Neural cell (in vitro differentiated cells): ENCODE measurements around the gene CHMP4B. TPM values are rescaled to one million over a fixed set of nuclear protein-coding genes. Genes with fewer than 3 reads are reported as not detected.

Source experiments
- H2AFZ ChIP-seq: fragments of 200-600, 300-800 bp; sonication (generic), shearing (Covaris generic); 2 replicates; pipeline ENCODE4 v1.6.0; 2014; ENCODE audit warnings: low read depth, mild to moderate bottlenecking, antibody characterized with exemption, low read length, moderate library complexity
- H3F3A ChIP-seq: fragments of 200-600 bp; shearing (Covaris generic); 2 replicates; pipeline ENCODE4 v1.6.1; 2016; ENCODE audit warnings: mild to moderate bottlenecking, moderate library complexity, mixed read lengths, antibody characterized with exemption, low read length; ENCODE audit not compliant: insufficient read depth, poor library complexity, severe bottlenecking
- H3K27ac ChIP-seq: fragments of 200-600, 300-800 bp; sonication (generic), shearing (Covaris generic); 2 replicates; pipeline ENCODE4 v1.5.1; 2014; ENCODE audit warnings: mild to moderate bottlenecking, low read length, moderate library complexity
- H3K27me3 ChIP-seq: fragments of 300-800, 200-600 bp; sonication (generic), shearing (Covaris generic); 2 replicates; pipeline ENCODE4 v1.6.0; 2014; ENCODE audit warnings: mild to moderate bottlenecking, low read depth, low read length, moderate library complexity; ENCODE audit not compliant: insufficient read depth
- H3K36me3 ChIP-seq: fragments of 300-800, 200-600 bp; sonication (generic), shearing (Covaris generic); 2 replicates; pipeline ENCODE4 v1.5.1; 2014; ENCODE audit warnings: mild to moderate bottlenecking, antibody characterized with exemption, low read length, moderate library complexity; ENCODE audit not compliant: insufficient read depth
- H3K4me2 ChIP-seq: fragments of 300-800, 200-600 bp; sonication (generic), shearing (Covaris generic); 2 replicates; pipeline ENCODE4 v1.6.0; 2014; ENCODE audit warnings: mild to moderate bottlenecking, low read length
- H3K4me3 ChIP-seq: fragments of 300-800, 200-600 bp; sonication (generic), shearing (Covaris generic); 2 replicates; pipeline ENCODE4 v1.5.1; 2014; ENCODE audit warnings: mild to moderate bottlenecking, low read length, moderate library complexity
- H3K79me2 ChIP-seq: fragments of 200-600 bp; shearing (Covaris generic); replicated peaks from 2 replicates; pipeline ENCODE4 v1.6.0; 2014; ENCODE audit warnings: mild to moderate bottlenecking, low read length, moderate library complexity; ENCODE audit not compliant: insufficient read depth
- H3K9ac ChIP-seq: fragments of 300-800, 200-600 bp; sonication (generic), shearing (Covaris generic); 2 replicates; pipeline ENCODE4 v1.6.1; 2016; ENCODE audit warnings: mild to moderate bottlenecking, low read length, mixed read lengths
- H3K9me2 ChIP-seq: fragments of 200-600 bp; shearing (Covaris generic); 2 replicates; pipeline ENCODE4 v1.6.1; 2016; ENCODE audit warnings: mild to moderate bottlenecking, low read length, mixed read lengths; ENCODE audit not compliant: insufficient read depth
- H3K9me3 ChIP-seq: fragments of 200-600, 300-800 bp; sonication (generic), shearing (Covaris generic); 2 replicates; pipeline ENCODE4 v1.6.1; 2016; ENCODE audit warnings: mild to moderate bottlenecking, mixed run types, low read length, moderate library complexity, mixed read lengths
- H4K20me1 ChIP-seq: fragments of 200-600 bp; shearing (Covaris generic); 2 replicates; pipeline ENCODE4 v1.6.1; 2016; ENCODE audit warnings: mild to moderate bottlenecking, mixed run types; ENCODE audit not compliant: insufficient read depth
- CTCF ChIP-seq: fragments of 450-650 bp; IDR thresholded peaks from 2 replicates; pipeline ENCODE4 v1.5.1; 2014; ENCODE audit warnings: antibody characterized with exemption, mild to moderate bottlenecking, moderate library complexity; ENCODE audit not compliant: poor library complexity, severe bottlenecking
- EP300 ChIP-seq: fragments of 450-650 bp; conservative IDR thresholded peaks from 2 replicates; pipeline ENCODE4 v1.6.1; 2014; ENCODE audit warnings: antibody characterized with exemption, mild to moderate bottlenecking, moderate library complexity; ENCODE audit not compliant: poor library complexity, severe bottlenecking
- EZH2 ChIP-seq: fragments of 200-600, 300-800 bp; shearing (Covaris generic), sonication (generic); IDR thresholded peaks from 2 replicates; pipeline ENCODE4 v1.6.1; 2014; ENCODE audit warnings: antibody characterized with exemption, low read length, borderline replicate concordance, mild to moderate bottlenecking; ENCODE audit not compliant: insufficient read depth, poor library complexity, severe bottlenecking
- MXI1 ChIP-seq: fragments of 450-650 bp; conservative IDR thresholded peaks from 2 replicates; pipeline ENCODE4 v1.6.1; 2014; ENCODE audit warnings: antibody characterized with exemption, mild to moderate bottlenecking; ENCODE audit not compliant: poor library complexity, severe bottlenecking
- POLR2AphosphoS5 ChIP-seq: IDR thresholded peaks from 2 replicates; pipeline ENCODE4 v1.6.1; 2012
- RAD21 ChIP-seq: fragments of 450-650 bp; conservative IDR thresholded peaks from 2 replicates; pipeline ENCODE4 v1.6.1; 2014; ENCODE audit warnings: antibody characterized with exemption, mild to moderate bottlenecking, moderate library complexity
- SMC3 ChIP-seq: fragments of 450-650 bp; conservative IDR thresholded peaks from 2 replicates; pipeline ENCODE4 v1.6.1; 2014; ENCODE audit warnings: antibody characterized with exemption, mild to moderate bottlenecking, moderate library complexity; ENCODE audit not compliant: poor library complexity
- TAF1 ChIP-seq: IDR thresholded peaks from 2 replicates; pipeline ENCODE4 v1.6.1; 2012; ENCODE audit warnings: low read depth
- polyA plus RNA-seq: library from polyadenylated mRNA; depleted of rRNA; stranded (reverse); fragments of >200 nt; gene quantifications from 2 replicates; pipeline ENCODE4 v1.2.3, GENCODE V29; 2014
- TF ChIP-seq, protein P1 (sequence below): IDR thresholded peaks from 2 replicates; pipeline ENCODE4 v1.6.1; 2012; ENCODE audit warnings: borderline replicate concordance

Gene CHMP4B
- polyA plus RNA-seq, 1 donor from 2014 or later: 83.8 TPM

- H3K79me2 ChIP-seq: no peaks in the 10 kb centered on the region
- no peaks in the 10 kb centered on the region for H3F3A ChIP-seq
- no peaks in the 10 kb centered on the region for H3K36me3 ChIP-seq
- no peak overlapping the region for H3K27ac ChIP-seq
- H4K20me1 ChIP-seq: no peaks in the 10 kb centered on the region
- H2AFZ ChIP-seq: no peak overlapping the region
- no peaks in the 10 kb centered on the region for H3K9me2 ChIP-seq
- H3K4me3 ChIP-seq: no peak overlapping the region
- TF ChIP-seq TAF1: no peak
- no peak for TF ChIP-seq POLR2AphosphoS5
- no peak for TF ChIP-seq RAD21
- no peak for TF ChIP-seq EZH2
- TF ChIP-seq SMC3: no peak
- TF ChIP-seq MXI1: no peak
- TF ChIP-seq CTCF: no peak
- TF ChIP-seq EP300: no peak
- TF ChIP-seq, protein P1, sequence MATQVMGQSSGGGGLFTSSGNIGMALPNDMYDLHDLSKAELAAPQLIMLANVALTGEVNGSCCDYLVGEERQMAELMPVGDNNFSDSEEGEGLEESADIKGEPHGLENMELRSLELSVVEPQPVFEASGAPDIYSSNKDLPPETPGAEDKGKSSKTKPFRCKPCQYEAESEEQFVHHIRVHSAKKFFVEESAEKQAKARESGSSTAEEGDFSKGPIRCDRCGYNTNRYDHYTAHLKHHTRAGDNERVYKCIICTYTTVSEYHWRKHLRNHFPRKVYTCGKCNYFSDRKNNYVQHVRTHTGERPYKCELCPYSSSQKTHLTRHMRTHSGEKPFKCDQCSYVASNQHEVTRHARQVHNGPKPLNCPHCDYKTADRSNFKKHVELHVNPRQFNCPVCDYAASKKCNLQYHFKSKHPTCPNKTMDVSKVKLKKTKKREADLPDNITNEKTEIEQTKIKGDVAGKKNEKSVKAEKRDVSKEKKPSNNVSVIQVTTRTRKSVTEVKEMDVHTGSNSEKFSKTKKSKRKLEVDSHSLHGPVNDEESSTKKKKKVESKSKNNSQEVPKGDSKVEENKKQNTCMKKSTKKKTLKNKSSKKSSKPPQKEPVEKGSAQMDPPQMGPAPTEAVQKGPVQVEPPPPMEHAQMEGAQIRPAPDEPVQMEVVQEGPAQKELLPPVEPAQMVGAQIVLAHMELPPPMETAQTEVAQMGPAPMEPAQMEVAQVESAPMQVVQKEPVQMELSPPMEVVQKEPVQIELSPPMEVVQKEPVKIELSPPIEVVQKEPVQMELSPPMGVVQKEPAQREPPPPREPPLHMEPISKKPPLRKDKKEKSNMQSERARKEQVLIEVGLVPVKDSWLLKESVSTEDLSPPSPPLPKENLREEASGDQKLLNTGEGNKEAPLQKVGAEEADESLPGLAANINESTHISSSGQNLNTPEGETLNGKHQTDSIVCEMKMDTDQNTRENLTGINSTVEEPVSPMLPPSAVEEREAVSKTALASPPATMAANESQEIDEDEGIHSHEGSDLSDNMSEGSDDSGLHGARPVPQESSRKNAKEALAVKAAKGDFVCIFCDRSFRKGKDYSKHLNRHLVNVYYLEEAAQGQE: no peak
- H3K9ac ChIP-seq: no peak overlapping the region
- H3K27me3 ChIP-seq: no peaks in the 10 kb centered on the region
- no peaks in the 10 kb centered on the region for H3K9me3 ChIP-seq
- no peak overlapping the region for H3K4me2 ChIP-seq
Measured at GRCh38 chr20:33788351-33789049, 22.6 kb upstream of the CHMP4B start.

DNA sequence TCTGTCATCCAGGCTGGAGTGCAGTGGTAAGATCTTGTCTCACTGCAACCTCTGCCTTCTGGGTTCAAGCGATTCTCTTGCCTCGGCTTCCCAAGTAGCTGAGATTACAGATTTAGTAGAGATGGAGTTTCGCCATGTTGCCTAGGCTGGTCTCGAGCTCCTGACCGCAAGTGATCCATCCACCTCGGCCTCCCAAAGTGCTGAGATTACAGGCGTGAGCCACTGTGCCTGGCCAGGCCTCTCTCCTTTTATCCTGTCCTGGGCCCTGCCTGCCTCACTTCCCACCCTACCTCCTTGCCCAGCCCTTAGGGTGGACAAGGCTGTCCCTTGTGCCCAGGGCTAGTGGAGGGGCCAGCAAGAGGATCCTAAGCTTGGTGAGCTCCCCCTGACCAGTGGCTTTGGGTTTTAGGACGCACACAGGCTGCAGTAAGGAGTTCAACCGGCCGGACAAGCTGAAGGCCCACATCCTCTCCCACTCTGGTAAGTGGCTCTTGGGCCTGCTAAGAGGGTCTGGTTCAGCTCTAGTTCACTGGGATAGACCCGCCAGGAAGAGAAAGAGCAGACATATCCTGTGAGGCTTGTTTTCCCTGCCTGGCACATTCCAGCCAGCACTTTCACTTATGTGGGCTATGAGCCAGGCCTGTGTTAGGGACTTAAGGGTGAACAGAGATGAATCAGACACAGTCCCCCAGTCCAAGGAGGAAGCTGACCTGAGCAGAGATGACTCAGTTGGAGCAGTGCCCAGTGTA is 21.9 kb upstream of the CHMP4B start:
- no peak overlapping the region for H3K4me2 ChIP-seq
- no peaks in the 10 kb centered on the region for H3F3A ChIP-seq

More for the DNA sequence above, 21.9 kb upstream of the CHMP4B start:
- Histone ChIP-seq H3K27ac (no peak overlapping the region), H3K9me3 (no peaks in the 10 kb centered on the region), H3K9ac (no peak overlapping the region), H2AFZ (no peak overlapping the region), H3K79me2 (no peaks in the 10 kb centered on the region), H3K27me3 (no peaks in the 10 kb centered on the region), H4K20me1 (no peaks in the 10 kb centered on the region), H3K36me3 (no peaks in the 10 kb centered on the region), H3K4me3 (no peak overlapping the region), H3K9me2 (no peaks in the 10 kb centered on the region)
- TF ChIP-seq TAF1: no peak
- no peak for TF ChIP-seq EZH2
